PC-3 (cell line): ENCODE data around the gene NAGK.

ENCODE experiments used
- CTCF ChIP-seq: fragments of 300-600 bp; sonication (generic); conservative IDR thresholded peaks from 2 replicates; pipeline ENCODE4 v1.5.1; 2017; ENCODE audit warnings: antibody characterized with exemption, low read depth, mild to moderate bottlenecking, low read length
- EZH2 ChIP-seq: fragments of 300-600 bp; sonication (generic); IDR thresholded peaks from one replicate; pipeline ENCODE4 v1.6.1; 2017; ENCODE audit warnings: antibody characterized with exemption, mild to moderate bottlenecking, low read length; ENCODE audit not compliant: unreplicated experiment
- EZH2phosphoT487 ChIP-seq: fragments of 300-600 bp; sonication (generic); IDR thresholded peaks from 2 replicates; pipeline ENCODE4 v1.6.1; 2018; ENCODE audit warnings: mild to moderate bottlenecking, antibody characterized with exemption, low read length, borderline replicate concordance

- TF ChIP-seq CTCF (no peak), EZH2 (no peak), EZH2phosphoT487 (no peak)
Observed at GRCh38 chr2:71082402-71083252, 14.2 kb downstream of the NAGK start.
